ENCODE results near the gene RSPH4A. TPM values are rescaled to one million over a fixed set of nuclear protein-coding genes. Genes with fewer than 3 reads are reported as not detected.
"Not testable (repeated sequence)": the region's sequence is repeated elsewhere in the genome, so short reads cannot be mapped to it uniquely, and the experiment has no call there.

RSPH4A gene
- total RNA-seq, 1 donor from 2014 or later, result 0.57 TPM

- DNase-seq (ENCODE audit: low spot score), result no peak
- intact Hi-C loops (cut with DNase I), result no loop called here
Measured at GRCh38 chr6:116624036-116624805, 7.9 kb downstream of the RSPH4A start.

GRCh38 chr6:116625872-116626271, 9.6 kb downstream of the RSPH4A start:
- no peak for DNase-seq (ENCODE audit: low spot score)
- intact Hi-C loops (cut with DNase I), result no loop called here

- DNase-seq (ENCODE audit: low spot score), result no peak
- intact Hi-C loops (cut with DNase I), result no loop called here
Measured at GRCh38 chr6:116629563-116629981, 13.3 kb downstream of the RSPH4A start.

GRCh38 chr6:116631379-116631990, 15.2 kb downstream of the RSPH4A start:
- intact Hi-C loops (cut with DNase I), result no loop called here
- DNase-seq (ENCODE audit: low spot score), result no peak

- no peak for DNase-seq (ENCODE audit: low spot score)
- intact Hi-C loops (cut with DNase I), result no loop called here
Measured at GRCh38 chr6:116633685-116634084, 17.4 kb downstream of the RSPH4A start.

GRCh38 chr6:116648156-116648555, 31.9 kb downstream of the RSPH4A start:
- intact Hi-C loops (cut with DNase I), result no loop called here

GRCh38 chr6:116649129-116649528, 32.9 kb downstream of the RSPH4A start:
- DNase-seq (ENCODE audit: low spot score), result no peak
- intact Hi-C loops (cut with DNase I), result no loop called here

More at GRCh38 chr6:116648156-116648555, 31.9 kb downstream of the RSPH4A start:
- no peak for DNase-seq (ENCODE audit: low spot score)

GRCh38 chr6:116651916-116652315, 35.6 kb downstream of the RSPH4A start:
- no peak for DNase-seq (ENCODE audit: low spot score)
- intact Hi-C loops (cut with DNase I), result no loop called here

GRCh38 chr6:116661594-116661993, 45.3 kb downstream of the RSPH4A start:
- no peak for DNase-seq (ENCODE audit: low spot score)
- intact Hi-C loops (cut with DNase I), result no loop called here

GRCh38 chr6:116662202-116662601, 45.9 kb downstream of the RSPH4A start:
- no peak for DNase-seq (ENCODE audit: low spot score)
- intact Hi-C loops (cut with DNase I), result no loop called here

- no peak for DNase-seq (ENCODE audit: low spot score)
- intact Hi-C loops (cut with DNase I), result no loop called here
Measured at GRCh38 chr6:116663308-116663707, 47.0 kb downstream of the RSPH4A start.

GRCh38 chr6:116664169-116664568, 47.9 kb downstream of the RSPH4A start:
- DNase-seq (ENCODE audit: low spot score); intact Hi-C loops (cut with DNase I): not testable (repeated sequence)

- no peak for DNase-seq (ENCODE audit: low spot score)
Measured at GRCh38 chr6:116665464-116665863, 49.2 kb downstream of the RSPH4A start.

GRCh38 chr6:116666869-116667268, 50.6 kb downstream of the RSPH4A start:
- no peak for DNase-seq (ENCODE audit: low spot score)
- intact Hi-C loops (cut with DNase I), result no loop called here

More at GRCh38 chr6:116665464-116665863, 49.2 kb downstream of the RSPH4A start:
- intact Hi-C loops (cut with DNase I), result no loop called here

- intact Hi-C loops (cut with DNase I), result no loop called here
Measured at GRCh38 chr6:116667623-116668022, 51.3 kb downstream of the RSPH4A start.

GRCh38 chr6:116672306-116672705, 56.0 kb downstream of the RSPH4A start:
- DNase-seq (ENCODE audit: low spot score), result no peak
- intact Hi-C loops (cut with DNase I), result no loop called here

More at GRCh38 chr6:116667623-116668022, 51.3 kb downstream of the RSPH4A start:
- DNase-seq (ENCODE audit: low spot score), result no peak

GRCh38 chr6:116676021-116676420, 59.7 kb downstream of the RSPH4A start:
- DNase-seq (ENCODE audit: low spot score), result no peak
- intact Hi-C loops (cut with DNase I), result no loop called here

- intact Hi-C loops (cut with DNase I), result no loop called here
- peak; percentile 95 for DNase-seq (ENCODE audit: low spot score)
Measured at GRCh38 chr6:116680880-116681672, 64.8 kb downstream of the RSPH4A start, which contains the start of gene KPNA5. Gene KPNA5, plus strand, starts transcription at chr6:116681211. Its CDS starts 124 bp downstream, at chr6:116681335.

GRCh38 chr6:116682334-116682712, 66.0 kb downstream of the RSPH4A start:
- DNase-seq (ENCODE audit: low spot score), result no peak
- intact Hi-C loops (cut with DNase I), result no loop called here

All from cardiac septum (tissue), 1 donor.